DMS 273 (cell line): Measurements from ENCODE around the gene SPAG4.

Experiments used
- DNase-seq: peaks from one replicate; lab custom pipeline; 2025; ENCODE audit not compliant: unreplicated experiment; lab: John Stamatoyannopoulos, UW

SPAG4 gene

DNA sequence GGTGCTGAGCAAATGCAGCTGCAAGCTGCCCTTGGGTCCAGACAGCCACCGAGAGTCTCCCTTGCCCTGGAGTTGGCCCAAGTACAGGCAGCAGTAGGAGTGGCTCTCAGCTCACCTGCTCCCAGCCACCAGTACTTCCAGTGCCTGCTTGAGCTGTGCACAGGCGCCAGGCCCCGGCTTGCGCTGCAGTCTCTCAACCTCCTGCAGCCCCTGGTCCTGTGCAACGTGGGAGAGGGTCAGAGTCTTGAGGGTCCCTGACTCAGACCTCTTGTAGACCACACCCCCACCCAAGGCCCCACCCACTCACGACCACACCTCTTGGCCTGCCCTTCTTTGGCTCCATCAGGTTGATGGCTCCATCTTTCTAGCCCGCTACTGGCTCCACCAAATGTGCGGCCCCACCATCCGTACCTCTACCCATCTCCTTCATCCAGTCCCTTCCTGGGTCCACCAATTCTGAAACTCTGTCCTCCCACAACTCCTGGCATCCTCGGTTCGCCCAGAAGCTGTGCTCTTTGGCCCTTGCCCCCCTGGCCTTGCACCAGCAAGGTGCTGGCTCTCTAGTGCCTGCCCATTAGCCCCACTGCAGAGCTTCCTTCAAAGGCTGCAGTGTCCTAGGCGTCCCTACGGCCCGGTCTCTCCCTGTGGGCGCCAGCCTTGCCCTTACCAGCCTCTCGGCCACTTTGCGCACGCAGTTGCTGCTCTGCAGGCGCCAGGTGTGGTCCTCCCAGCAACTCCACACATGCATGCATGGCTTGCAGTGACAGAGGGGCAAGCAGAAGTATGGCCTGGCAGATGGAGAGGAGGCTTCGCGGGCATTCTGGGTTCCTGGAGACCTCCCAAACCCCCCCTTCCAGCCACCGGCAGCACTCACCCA is 16.5 kb upstream of the SPAG4 start:
- no peak for DNase-seq

DNA sequence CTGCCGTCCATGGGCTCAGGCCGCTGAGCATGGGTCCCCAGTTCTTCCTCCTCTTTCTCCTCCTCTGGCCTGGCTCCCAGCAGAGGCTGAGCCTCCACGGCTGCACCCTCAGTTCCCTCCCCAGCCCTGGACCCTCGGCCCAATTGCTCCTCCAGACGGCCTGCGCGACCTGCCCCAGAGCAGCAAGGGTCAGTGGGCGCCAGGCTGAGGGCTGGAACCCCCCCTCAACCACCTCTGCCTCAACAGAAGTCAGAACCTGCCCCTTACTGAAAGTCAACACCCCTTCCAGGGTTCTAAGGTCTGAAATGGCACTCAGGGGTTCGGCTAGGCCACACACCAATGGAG is 15.9 kb upstream of the SPAG4 start:
- DNase-seq = no peak

- DNase-seq = no peak
Observed at GRCh38 chr20:35600176-35600992, 15.2 kb upstream of the SPAG4 start.

DNA sequence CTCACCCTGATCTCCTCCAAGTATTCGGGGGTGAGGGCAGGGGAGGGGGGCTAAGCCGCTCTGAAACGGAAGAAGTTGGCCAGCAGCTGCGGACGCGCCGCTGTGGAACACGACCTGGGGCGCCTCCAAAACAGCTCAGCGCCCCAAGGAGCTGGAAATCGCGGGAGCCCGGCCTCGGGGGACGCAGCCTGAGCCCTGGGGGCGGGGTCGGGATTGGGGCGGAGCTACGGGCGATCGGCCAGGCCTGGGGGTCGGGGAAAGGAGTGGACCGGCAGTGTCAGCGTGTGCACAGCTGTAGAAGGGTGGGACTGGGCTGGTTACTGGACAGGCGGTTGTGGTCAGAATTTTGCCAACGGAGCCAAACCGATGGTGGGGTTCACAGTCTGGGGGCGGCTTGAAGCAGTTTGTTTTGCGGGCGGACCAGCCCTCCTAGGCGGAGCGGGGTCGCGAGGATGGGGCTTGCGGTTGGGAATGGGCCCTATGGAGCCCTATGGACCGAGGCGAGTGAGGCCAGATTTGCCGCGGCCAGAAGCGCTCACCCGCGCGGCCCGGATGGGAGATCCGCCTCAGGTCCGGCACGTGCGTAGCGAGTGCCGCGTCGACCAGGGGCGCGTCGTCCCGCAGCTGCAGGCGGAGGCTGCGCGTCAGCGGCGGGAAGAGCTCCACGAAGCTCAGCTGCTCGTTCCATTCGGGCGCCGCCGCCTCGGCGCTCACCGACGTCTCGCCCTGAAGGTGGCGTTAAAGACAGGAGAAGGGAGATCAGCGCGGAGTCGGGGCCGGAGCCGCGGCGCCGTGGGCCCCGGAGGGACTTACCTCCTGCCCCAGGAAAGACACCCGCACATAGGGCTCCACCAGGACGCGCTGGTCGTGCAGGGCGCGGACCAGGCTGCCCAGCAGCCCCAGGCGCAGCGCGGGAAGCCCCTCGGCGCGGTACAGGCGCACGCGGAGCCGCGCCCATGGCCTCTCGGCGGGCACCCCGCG is 14.3 kb upstream of the SPAG4 start:
- DNase-seq = peak; percentile 91

DNA sequence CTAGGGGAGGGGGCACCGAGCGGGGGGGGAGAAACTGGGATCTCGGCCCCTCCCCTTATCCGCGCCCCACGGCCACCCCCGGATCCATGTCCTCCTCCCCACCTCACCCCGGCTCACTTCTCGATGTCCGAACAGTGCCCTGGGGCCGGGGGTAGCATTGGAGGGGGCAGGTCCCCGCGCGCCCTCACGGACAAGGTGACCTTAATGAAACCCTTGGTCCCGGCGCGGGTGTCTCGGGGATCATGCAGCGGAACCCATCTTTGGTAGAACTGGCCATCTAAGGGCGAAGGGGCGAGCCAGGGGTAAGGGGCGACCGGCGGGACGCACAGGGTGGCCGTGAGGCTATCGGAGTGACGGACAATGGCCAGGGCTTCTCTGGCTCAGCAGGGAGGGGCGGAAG is 13.6 kb upstream of the SPAG4 start:
- no peak for DNase-seq

GRCh38 chr20:35602851-35603495 is 12.7 kb upstream of the SPAG4 start:
- no peak for DNase-seq

DNA sequence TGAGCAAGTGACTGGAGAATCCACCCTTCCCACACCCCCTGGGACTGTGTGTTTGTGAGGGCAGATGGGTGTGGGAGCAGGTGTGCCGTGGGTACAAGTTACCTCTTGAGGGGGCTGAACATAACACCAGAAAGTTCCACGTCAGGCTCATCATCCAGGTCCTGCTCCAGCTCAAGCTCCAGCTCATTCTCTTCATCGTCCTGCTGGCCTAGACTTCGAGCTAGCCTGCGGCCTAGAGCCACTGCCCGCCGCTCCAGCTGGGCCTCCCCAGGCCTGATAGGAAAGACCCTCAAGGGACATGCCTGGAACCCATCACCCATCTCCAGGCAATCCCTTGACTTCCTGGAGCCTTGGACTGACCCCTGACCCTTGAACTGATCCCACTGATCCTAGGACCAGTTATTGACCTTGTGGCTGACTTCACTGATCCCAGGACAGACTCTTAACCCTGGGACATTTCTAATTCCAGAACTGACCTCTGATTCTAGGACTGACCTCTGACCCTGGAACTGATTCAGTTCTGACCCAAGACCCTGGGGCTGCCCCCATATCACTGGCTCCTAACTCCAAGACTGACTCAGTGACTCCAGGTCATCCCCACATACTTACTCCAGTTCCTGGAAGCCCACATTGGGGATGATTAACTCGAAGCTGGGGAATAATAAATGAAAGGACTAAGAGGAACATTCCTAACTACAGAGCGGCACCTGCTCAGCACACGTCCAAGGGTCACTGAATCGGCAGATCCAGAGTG is 11.8 kb upstream of the SPAG4 start:
- DNase-seq = no peak

DNA sequence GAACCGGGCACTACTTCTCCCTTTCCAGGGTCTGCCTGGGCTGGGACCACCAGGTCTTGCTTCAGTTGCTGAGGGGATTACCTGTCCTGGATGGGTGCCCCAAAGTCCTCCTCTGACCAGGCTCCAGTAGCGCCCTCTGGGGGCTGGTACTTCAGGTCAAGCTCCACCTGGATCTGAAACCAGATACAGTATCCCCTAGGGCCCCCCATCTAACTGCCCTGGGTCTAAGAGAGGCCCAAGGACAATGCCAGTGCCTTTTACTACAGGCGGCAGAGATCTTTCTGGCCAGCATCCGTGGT is 11.2 kb upstream of the SPAG4 start:
- DNase-seq = peak; percentile 32

DNA sequence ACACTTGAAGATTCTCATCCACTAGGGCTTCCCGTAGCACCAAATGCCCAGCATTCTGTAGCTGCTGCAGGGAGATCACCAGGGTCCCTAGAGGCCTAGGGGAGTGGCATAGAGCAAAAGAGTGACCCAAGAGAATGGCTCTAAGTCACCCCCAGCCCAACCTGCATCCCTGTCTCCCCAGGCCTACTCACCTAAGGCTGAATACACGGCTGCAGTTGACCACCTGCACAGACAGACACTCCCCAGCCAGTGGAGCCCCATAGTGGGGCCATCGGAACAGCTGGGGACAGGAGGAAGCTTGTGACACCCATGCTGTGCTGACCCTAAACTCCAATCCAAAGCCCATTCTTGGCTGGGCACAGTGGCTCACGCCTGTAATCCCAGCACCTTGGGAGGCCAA is 9.5 kb upstream of the SPAG4 start:
- no peak for DNase-seq

DNA sequence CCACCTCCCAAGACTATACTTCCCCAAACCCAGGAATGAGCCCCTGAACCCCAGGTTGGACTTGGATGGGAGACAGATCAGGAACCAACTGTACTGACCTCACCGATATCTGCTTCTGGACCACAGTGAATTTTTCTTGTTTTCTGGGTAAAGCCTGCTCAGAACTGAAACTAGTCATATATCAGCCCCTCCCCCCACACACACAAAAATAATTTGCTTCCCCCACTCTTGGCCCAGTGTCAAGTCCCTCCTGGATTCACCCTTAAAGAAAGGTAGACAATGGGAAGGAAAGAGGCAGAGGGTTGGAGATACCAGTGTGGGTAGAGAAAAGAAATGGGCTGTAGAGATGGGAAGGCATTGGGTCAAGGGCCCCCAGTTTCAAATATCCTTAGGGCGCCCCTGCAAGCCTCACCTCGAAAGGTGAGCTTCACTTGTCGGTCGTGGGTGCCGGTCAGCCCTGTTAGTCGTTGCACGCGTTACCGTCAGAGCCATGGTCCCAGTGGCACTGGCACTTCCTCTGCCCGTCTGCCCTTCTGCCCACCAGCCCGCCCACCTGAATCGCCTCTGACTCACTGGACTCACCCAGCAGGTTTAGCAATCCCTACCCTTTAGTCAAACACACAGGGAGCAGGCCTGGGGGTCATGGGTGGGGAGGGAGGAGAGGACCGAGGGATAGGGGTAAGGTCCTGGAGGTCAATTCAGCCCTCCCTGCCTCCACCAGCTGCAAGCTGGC is 8.5 kb upstream of the SPAG4 start:
- no peak for DNase-seq

DNA sequence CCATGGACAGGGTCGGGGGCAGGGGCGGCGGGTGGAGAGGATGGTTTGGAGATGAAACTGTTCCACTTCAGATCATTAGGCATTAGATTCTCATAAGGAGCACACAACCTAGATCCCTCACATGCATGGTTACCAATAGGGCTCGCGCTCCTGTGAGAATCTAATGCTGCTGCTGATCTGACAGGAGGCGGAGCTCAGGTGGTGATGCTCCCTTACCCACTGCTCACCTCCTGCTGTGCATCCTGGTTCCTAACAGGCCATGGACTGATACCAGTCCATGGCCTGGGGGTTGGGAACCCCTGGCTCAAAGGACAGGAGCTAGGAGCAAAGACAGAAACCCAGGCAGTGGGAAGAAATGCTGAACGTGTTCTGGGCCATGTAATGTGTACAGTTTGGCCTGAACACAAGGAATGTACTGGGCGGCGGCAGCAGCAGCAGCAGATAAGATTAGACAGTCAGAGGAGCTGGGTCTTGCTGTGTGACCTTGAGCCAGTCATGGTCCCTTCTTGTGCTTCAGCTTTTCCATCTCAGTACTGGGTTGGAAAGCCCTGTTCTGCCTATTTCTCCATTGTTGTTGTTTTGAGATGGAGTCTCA is 4.7 kb upstream of the SPAG4 start:
- no peak for DNase-seq

DNA sequence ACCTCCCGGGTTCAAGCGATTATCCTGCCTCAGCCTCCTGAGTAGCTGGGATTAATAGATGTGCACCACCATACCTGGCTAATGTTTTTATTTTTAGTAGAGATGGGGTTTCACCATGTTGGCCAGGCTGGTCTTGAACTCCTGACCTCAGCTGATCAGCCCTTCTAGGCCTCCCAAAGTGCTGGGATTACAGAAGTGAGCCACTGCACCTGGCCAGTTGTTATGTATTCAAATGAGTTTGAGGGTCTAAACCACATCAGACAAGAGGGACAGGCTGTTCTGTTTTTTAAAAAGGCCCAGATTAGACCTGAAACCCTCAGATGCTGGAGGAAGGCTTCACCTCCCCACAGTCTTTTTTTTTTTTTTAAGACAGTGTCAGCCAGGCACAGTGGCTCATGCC is 4.1 kb upstream of the SPAG4 start:
- DNase-seq = no peak

GRCh38 chr20:35616465-35617396 is 1.1 kb downstream of the SPAG4 start:
- peak; percentile 92 for DNase-seq

- DNase-seq = peak; percentile 68
Observed at GRCh38 chr20:35617397-35618262, 2.0 kb downstream of the SPAG4 start.

GRCh38 chr20:35618263-35619131 is 2.9 kb downstream of the SPAG4 start:
- DNase-seq = peak; percentile 59
